NCI-H2196 treated with DMSO at 0.1 percent for 48 hours (cell line): ENCODE data around the gene CEP70.
"Not testable (repeated sequence)": the region's sequence is repeated elsewhere in the genome, so short reads cannot be mapped to it uniquely, and the experiment has no call there.

ENCODE experiments used
- DNase-seq: peaks from one replicate; lab custom pipeline; 2025; ENCODE audit not compliant: unreplicated experiment; lab: John Stamatoyannopoulos, UW

CEP70 gene

GRCh38 chr3:138513090-138513843, 80.8 kb downstream of the CEP70 start:
- no peak for DNase-seq

DNA sequence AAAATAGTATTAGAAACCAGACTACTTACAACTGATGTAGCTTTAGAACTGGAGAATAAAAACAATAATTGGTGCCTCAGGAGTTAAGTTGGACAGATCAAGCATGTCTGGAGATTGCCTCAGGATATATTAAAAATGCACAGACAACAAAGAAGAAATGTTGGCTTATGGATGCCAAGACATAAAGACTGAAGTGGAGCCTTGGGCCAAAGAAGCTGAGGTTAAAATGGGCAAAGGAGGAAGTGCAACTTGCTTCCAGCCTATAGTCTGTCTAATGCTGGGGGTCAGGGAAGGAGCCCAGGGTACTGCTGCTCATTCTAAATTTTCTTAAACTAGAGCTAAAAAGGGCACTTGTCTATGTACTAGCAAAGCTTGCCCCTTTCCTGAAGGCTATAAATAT, 82.1 kb downstream of the CEP70 start:
- DNase-seq: no peak

- no peak for DNase-seq
Observed at GRCh38 chr3:138509586-138509985, 84.5 kb downstream of the CEP70 start.

- no peak for DNase-seq
Observed at GRCh38 chr3:138507524-138507923, 86.5 kb downstream of the CEP70 start.

GRCh38 chr3:138498991-138499390, 95.1 kb downstream of the CEP70 start:
- no peak for DNase-seq

DNA sequence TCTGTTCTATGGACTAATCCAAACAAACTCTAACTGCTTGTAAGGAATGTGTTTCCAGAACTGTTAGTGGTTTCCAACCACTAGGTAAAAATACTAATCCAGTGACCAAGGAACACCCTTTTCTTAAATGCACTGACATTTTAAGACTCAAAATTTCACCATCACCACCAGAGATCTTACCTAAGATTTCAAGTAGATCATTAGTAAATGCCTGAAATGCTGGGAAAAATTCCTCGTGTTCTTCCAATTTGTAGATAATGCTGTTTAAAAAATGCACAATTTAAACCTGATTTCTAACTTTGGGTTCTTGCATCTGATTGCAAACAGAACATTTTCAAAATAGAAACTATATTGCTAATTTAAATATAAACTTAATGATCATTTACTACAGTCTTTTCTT, 96.2 kb downstream of the CEP70 start:
- DNase-seq: no peak

- DNase-seq: no peak
Observed at GRCh38 chr3:138497021-138497420, 97.0 kb downstream of the CEP70 start.

DNA sequence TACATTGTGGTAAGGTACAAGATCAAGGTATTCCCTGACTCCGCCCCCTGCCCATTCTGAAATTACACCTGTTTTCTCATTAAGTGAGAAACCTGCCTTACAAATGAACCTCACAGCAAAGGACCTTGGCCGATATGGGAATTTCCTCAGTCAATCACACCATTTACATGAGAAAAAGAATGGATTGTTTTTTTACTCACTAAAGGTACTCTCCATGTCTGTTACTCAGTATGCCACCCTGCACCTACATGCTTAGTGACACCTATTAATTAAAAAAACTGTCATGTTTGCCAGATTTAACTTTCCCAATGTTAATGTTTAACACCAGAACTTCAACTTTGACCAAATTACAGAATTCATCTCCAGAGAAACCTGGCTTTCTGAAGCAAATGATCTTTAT, 97.6 kb downstream of the CEP70 start:
- DNase-seq: no peak

DNA sequence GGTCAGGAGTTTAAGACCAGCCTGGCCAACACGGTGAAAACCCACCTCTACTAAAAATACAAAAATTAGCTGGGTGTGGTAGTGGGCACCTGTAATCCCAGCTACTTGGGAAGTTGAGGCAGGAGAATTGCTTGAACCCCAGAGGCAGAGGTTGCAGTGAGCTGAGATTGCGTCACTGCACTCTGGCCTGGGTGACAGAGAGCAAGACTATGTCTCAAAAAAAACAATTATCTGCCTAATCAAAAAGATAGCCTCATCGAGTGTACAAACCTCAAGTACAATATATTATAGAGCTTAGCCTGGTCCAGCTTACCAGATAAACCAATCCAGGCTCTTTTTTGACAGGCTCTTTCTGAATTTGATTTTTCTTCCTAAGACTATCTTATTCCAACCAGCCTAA, 98.4 kb downstream of the CEP70 start:
- not testable (repeated sequence) for DNase-seq

DNA sequence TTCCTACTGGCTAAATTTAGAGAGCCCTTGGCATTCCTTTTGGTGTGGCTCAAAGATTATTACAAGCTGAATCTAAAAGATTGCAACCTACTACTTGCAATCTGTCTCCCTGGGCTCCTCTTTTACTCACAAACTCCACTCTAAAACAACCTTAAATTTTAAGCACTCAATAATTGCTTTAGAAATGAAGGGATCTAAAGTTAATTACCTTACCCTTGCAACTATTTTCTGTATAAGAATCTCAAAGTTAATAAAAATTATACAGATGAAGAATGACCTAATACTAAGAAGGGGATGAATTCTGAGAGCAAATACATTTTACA, 99.5 kb downstream of the CEP70 start:
- DNase-seq: no peak

GRCh38 chr3:138493804-138494606, 100.1 kb downstream of the CEP70 start:
- no peak for DNase-seq

DNA sequence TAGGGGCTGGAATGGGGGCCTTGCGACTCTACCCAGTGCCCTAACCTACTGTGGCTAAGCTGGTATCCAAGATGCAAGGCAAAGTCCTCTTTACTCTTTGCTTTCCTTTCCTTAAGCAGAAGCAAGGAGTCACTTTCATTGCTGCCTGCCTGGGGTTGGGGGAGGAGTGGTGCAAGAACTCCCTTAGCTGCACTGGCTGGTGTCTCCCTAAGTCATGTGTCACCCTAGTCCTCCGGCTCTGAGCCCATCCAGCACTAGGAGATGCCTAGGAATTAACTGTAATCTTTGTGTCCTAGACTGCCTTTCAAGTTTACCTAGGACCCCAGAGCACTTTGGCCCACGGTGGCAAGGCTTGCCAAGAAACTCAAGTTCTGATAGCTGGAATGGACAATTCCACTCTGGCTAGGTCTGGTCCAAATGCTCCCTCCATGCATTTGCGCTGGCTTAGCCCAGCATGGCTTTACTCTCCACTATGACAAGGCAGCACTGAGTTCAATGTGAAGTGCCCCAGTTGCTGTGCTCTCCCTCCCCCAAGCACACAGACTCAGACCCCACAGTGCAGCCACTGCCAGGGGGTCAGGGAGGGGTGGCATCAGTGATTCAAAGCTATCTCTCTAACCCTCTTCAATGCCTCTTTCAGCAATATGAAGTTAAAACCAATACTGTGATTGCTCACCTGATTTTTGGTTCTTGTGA, 100.9 kb downstream of the CEP70 start:
- no peak for DNase-seq

DNA sequence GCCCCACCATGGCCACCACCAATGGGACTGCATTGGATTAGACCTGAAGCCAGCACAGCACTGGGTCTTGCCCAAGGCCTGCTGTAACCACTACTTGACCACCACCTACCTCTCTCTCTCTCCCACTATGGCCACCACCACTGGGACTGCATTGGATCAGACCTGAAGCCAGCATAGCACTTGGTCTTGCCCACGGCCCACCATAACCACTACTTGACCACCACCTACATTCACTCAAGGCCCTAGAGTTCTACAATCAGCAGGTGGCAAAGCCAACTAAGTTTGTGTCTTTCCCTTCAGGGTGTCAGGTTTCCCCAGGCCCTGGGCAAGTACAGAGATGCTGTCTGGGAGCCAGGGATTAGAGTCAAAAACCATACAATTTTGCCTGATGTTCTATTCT, 102.1 kb downstream of the CEP70 start:
- no peak for DNase-seq

GRCh38 chr3:138486580-138486979, 107.5 kb downstream of the CEP70 start:
- not testable (repeated sequence) for DNase-seq

GRCh38 chr3:138484672-138485071, 109.4 kb downstream of the CEP70 start:
- not testable (repeated sequence) for DNase-seq

- DNase-seq: no peak
Observed at GRCh38 chr3:138479438-138479863, 114.6 kb downstream of the CEP70 start.

- no peak for DNase-seq
Observed at GRCh38 chr3:138477801-138478200, 116.3 kb downstream of the CEP70 start.

DNA sequence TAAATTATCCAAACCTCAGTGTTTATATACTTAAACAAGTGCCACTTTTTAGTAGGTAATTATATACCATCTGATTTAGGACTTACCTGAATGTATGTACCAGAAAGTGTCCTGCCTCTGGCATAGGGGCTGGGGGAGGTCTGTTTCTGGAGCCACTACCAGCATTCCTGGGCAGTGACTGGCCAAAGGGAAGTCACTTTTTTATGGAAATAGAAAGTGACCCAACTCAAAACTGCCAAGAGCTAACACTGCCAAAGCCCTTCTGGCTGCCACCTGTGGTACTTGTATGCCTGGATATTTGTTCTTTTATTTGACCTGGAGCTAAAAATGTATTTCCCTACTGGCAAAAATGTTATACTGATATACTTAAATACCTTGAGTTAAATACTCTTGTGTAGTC, 116.9 kb downstream of the CEP70 start:
- DNase-seq: no peak

DNA sequence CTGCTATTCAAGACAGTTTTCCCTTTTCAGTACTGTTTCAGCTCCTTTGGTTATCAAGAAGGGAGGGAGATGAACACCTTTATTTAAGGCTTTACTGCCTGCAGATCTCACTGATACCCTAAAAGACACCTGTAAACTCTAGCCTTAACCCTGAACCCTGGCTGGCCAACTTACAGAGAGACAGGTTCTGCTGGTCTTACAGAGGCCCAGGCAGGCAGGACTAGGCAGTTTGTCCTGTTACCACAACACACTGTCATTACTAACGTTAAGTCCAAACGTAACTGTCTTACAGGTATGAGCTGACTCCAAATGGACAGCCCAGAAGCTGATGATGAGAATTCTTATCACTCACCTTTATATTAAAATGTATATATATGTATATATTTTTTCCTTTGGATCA, 117.5 kb downstream of the CEP70 start:
- no peak for DNase-seq

DNA sequence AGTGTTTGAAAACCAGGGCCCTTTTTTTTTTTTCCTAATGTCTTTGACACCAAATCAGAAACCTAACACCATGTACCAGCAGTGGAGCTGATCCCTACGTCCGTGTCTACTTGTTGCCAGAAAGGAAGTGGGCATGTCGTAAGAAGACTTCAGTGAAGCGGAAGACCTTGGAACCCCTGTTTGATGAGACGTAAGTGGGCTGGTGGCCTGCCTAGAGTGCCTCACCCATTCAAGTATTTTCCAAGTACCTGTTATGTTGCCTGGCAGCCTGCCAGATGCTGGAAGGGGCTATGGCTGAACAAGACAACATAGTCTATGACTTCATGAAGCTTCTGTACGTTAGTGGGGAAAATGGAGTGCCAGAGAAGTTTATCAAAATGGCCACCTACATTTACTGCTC, 119.9 kb downstream of the CEP70 start:
- DNase-seq: no peak

DNA sequence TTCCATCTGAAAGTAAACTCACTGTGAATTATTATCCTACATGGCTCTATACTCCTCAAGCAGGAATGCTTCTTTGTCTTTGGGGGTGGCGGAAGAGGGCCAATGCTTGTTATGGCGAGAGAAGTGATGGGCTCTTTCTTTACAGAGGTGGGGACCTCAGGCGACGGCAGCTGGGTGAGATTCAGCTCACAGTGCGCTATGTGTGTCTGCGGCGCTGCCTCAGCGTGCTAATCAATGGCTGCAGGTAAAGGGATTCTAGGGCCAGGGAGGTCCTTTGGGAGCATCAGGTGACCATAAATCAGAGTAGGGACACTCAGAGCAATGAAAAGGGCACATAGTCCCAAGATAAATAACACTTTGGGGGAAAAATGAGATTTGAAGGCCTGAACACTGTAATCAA, 120.7 kb downstream of the CEP70 start:
- DNase-seq: no peak
